SK-N-MC (cell line): ENCODE data around the gene PLEKHA5.

Source experiments
- EZH2 ChIP-seq: fragments of 200-600 bp; sonication (generic); IDR thresholded peaks from one replicate; pipeline ENCODE4 v1.6.1; 2017; ENCODE audit warnings: antibody characterized with exemption
- POLR2AphosphoS5 ChIP-seq: IDR thresholded peaks from 2 replicates; pipeline ENCODE4 v1.6.1; 2012; ENCODE audit warnings: mild to moderate bottlenecking, low read depth, low read length, borderline replicate concordance

- TF ChIP-seq POLR2AphosphoS5 (no peak), EZH2 (no peak)
These were observed 293.8 kb downstream of the PLEKHA5 start for GRCh38 chr12:19423166-19423930.
